ENCODE data around the gene LRRK2. TPM values are rescaled to one million over a fixed set of nuclear protein-coding genes. Genes with fewer than 3 reads are reported as not detected.

Gene LRRK2
- total and polyA plus RNA-seq, 2 of the 13 experiments (the other 11 are each of a cell fraction or from before 2014, with no cell fraction given), result not detected

DNA sequence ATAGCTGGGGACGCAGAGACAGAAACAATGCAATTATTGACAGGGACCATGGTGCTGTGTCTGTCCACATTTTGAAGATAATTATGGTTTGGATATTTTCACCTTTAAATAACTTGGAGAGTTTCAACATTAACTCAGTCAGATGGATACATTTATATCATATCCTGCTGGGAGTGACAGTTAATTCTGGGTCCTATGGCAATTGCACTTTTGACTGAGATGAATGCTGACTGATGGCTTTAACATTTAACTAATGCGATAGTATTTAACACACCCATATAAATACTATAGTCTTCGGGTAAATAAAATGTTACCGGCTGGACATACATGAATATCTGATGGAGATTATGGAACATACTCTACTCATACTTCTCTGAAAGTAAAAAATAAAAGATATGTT, 118.3 kb downstream of the LRRK2 start (continued):
- TF ChIP-seq, protein P1, sequence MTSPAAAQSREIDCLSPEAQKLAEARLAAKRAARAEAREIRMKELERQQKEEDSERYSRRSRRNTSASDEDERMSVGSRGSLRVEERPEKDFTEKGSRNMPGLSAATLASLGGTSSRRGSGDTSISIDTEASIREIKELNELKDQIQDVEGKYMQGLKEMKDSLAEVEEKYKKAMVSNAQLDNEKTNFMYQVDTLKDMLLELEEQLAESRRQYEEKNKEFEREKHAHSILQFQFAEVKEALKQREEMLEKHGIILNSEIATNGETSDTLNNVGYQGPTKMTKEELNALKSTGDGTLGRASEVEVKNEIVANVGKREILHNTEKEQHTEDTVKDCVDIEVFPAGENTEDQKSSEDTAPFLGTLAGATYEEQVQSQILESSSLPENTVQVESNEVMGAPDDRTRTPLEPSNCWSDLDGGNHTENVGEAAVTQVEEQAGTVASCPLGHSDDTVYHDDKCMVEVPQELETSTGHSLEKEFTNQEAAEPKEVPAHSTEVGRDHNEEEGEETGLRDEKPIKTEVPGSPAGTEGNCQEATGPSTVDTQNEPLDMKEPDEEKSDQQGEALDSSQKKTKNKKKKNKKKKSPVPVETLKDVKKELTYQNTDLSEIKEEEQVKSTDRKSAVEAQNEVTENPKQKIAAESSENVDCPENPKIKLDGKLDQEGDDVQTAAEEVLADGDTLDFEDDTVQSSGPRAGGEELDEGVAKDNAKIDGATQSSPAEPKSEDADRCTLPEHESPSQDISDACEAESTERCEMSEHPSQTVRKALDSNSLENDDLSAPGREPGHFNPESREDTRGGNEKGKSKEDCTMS (CRISPR knock-in tag; conservative IDR thresholded peaks at IDR 0.05), result no peak

DNA sequence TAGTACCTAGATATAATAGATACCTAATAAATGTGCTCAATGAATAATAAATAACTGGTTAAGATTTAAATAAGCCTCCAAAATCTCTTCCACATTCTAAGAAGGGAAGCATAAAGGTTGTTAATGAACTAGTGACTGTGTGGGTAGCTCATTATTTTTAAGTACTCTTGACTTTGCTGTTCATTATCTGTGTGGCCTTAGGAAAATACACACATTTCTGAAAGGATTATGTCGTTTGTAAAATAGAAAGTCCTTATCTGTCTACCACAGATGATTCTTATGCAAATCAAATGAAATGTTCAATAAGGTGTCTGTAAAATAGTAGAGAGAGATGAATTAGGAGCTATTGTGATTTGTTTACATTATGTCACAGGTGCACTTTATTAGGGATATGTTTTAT, 119.5 kb downstream of the LRRK2 start:
- ChIA-PET CTCF (ENCODE audit: low intra/inter-chr PET ratio, low total read pairs) (no interaction called here), POLR2A (no interaction called here)
- Histone ChIP-seq H3K9me3 (ENCODE audit: low read length) (no peaks in the 10 kb centered on the region), H3K27ac (ENCODE audit: extremely low read length, insufficient read depth, low read length) (no peak overlapping the region), H2AFZ (ENCODE audit: low read length) (no peak overlapping the region), H3K36me3 (replicated peaks in 1 of 2; ENCODE audit: control insufficient read depth in 1 of 2, insufficient read depth in 2 of 2, low read length in 2 of 2) (no peaks in the 10 kb centered on the region), H3K9ac (ENCODE audit: insufficient read depth, low read depth, low read length) (no peak overlapping the region), H3K4me1 (ENCODE audit: insufficient read depth, low read length) (no peaks in the 10 kb centered on the region), H3K27me3 (ENCODE audit: control insufficient read depth in 1 of 2, insufficient read depth in 2 of 2, low read length in 2 of 2) (no peaks in the 10 kb centered on the region), H3K4me3 (replicated peaks in 1 of 3; ENCODE audit: insufficient read depth in 1 of 3, low read depth in 2 of 3, low read length in 3 of 3) (no peak overlapping the region), H3K4me2 (ENCODE audit: low read depth, low read length) (no peak overlapping the region), H4K20me1 (ENCODE audit: insufficient read depth, low read length) (no peaks in the 10 kb centered on the region), H3K79me2 (ENCODE audit: insufficient read depth, low read length) (no peaks in the 10 kb centered on the region)
- intact Hi-C loops (cut with micrococcal nuclease; ENCODE audit: unreplicated experiment) (no loop called here), in situ Hi-C loops (cut with HindIII; ENCODE audit: extremely low pct_ligation_motif_present, low pct_unique_long_range_greater_than_20kb) (no loop called here)
- ATAC-seq (no peak), FAIRE-seq (no peak), DNase-seq (ENCODE audit: low spot score) (no peak)
- BruUV-seq (replicated peaks), result no TSS peak
- WGBS (ENCODE audit: low lambda C conversion rate), result 3% methylated on average over 1 of the region's 1 CpG
- TF ChIP-seq, protein P2, sequence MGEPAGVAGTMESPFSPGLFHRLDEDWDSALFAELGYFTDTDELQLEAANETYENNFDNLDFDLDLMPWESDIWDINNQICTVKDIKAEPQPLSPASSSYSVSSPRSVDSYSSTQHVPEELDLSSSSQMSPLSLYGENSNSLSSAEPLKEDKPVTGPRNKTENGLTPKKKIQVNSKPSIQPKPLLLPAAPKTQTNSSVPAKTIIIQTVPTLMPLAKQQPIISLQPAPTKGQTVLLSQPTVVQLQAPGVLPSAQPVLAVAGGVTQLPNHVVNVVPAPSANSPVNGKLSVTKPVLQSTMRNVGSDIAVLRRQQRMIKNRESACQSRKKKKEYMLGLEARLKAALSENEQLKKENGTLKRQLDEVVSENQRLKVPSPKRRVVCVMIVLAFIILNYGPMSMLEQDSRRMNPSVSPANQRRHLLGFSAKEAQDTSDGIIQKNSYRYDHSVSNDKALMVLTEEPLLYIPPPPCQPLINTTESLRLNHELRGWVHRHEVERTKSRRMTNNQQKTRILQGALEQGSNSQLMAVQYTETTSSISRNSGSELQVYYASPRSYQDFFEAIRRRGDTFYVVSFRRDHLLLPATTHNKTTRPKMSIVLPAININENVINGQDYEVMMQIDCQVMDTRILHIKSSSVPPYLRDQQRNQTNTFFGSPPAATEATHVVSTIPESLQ (CRISPR knock-in tag; conservative IDR thresholded peaks at IDR 0.05), result no peak
- TF ChIP-seq TARDBP (CRISPR knock-in tag; IDR thresholded peaks at IDR 0.05) (no peak), ZNF747 (CRISPR knock-in tag; IDR thresholded peaks at IDR 0.05; ENCODE audit: borderline replicate concordance) (no peak), YY1 (IDR thresholded peaks at IDR 0.05; ENCODE audit: insufficient read depth, insufficient replicate concordance, low read depth, low read length) (no peak), SIX1 (CRISPR knock-in tag; IDR thresholded peaks at IDR 0.05; ENCODE audit: borderline replicate concordance) (no peak), TMF1 (CRISPR knock-in tag; IDR thresholded peaks at IDR 0.05; ENCODE audit: low read depth) (no peak), KLF16 (CRISPR knock-in tag; IDR thresholded peaks at IDR 0.05) (no peak), ETV6 (CRISPR knock-in tag; conservative IDR thresholded peaks at IDR 0.05) (no peak), SMAD9 (CRISPR knock-in tag; IDR thresholded peaks at IDR 0.05) (no peak), ZKSCAN5 (CRISPR knock-in tag; IDR thresholded peaks at IDR 0.05) (no peak), MAFK (conservative IDR thresholded peaks at IDR 0.05 in 1 of 2, IDR thresholded peaks at IDR 0.05 in 1 of 2; ENCODE audit: low read length in 2 of 2) (no peak), RFX5 (IDR thresholded peaks at IDR 0.05; ENCODE audit: low read depth, low read length) (no peak), NFIC (IDR thresholded peaks at IDR 0.05; ENCODE audit: low read length) (no peak), RFX1 (IDR thresholded peaks at IDR 0.05) (no peak)
- TF ChIP-seq, protein P3, sequence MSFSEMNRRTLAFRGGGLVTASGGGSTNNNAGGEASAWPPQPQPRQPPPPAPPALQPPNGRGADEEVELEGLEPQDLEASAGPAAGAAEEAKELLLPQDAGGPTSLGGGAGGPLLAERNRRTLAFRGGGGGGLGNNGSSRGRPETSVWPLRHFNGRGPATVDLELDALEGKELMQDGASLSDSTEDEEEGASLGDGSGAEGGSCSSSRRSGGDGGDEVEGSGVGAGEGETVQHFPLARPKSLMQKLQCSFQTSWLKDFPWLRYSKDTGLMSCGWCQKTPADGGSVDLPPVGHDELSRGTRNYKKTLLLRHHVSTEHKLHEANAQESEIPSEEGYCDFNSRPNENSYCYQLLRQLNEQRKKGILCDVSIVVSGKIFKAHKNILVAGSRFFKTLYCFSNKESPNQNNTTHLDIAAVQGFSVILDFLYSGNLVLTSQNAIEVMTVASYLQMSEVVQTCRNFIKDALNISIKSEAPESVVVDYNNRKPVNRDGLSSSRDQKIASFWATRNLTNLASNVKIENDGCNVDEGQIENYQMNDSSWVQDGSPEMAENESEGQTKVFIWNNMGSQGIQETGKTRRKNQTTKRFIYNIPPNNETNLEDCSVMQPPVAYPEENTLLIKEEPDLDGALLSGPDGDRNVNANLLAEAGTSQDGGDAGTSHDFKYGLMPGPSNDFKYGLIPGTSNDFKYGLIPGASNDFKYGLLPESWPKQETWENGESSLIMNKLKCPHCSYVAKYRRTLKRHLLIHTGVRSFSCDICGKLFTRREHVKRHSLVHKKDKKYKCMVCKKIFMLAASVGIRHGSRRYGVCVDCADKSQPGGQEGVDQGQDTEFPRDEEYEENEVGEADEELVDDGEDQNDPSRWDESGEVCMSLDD (CRISPR knock-in tag; IDR thresholded peaks at IDR 0.05; ENCODE audit: borderline replicate concordance), result no peak
- TF ChIP-seq, protein P4, sequence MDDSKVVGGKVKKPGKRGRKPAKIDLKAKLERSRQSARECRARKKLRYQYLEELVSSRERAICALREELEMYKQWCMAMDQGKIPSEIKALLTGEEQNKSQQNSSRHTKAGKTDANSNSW (CRISPR knock-in tag; IDR thresholded peaks at IDR 0.05; ENCODE audit: borderline replicate concordance), result no peak
